Upper lobe of left lung (tissue), 6 donors: ENCODE results near the gene NOG. TPM values are rescaled to one million over a fixed set of nuclear protein-coding genes. Genes with fewer than 3 reads are reported as not detected.

Experiments used
- ATAC-seq, 2 donors: fragments of 200-7000 bp; cut with Tn5 transposase; one replicate each; pipeline ENCODE4 v1.9.1; 2022; ENCODE audit warnings: mild to moderate bottlenecking in 2 of 2, moderate library complexity in 2 of 2; ENCODE audit not compliant: low FRiP score in 2 of 2
- DNase-seq, 2 donors: peaks; one replicate each; pipeline ENCODE4 v3.0.0-alpha.2; 2019 to 2020
- H3K27ac ChIP-seq, 4 donors: fragments of 200-600 bp; sonication (generic); one replicate each; pipeline ENCODE4 v1.5.1; 2016 to 2019
- H3K27me3 ChIP-seq, 4 donors: fragments of 200-600 bp; sonication (generic); one replicate each; pipeline ENCODE4 v1.5.1; 2017 to 2019
- H3K36me3 ChIP-seq, 4 donors: fragments of 200-600 bp; sonication (generic); one replicate each; pipeline ENCODE4 v1.5.1; 2016 to 2019
- H3K4me1 ChIP-seq, 4 donors: fragments of 200-600 bp; sonication (generic); one replicate each; pipeline ENCODE4 v1.5.1; 2018 to 2019
- H3K4me3 ChIP-seq, 4 donors: fragments of 200-600 bp; sonication (generic); one replicate each; pipeline ENCODE4 v1.5.1; 2017 to 2019; ENCODE audit warnings: mild to moderate bottlenecking in 2 of 4, moderate library complexity in 1 of 4
- H3K9me3 ChIP-seq, 4 donors: fragments of 200-600 bp; sonication (generic); one replicate each; pipeline ENCODE4 v1.5.1; 2018 to 2019
- CTCF ChIP-seq, 6 experiments: fragments of 450-650 bp in 4 of 6; fragments of 200-600 bp in 2 of 6; sonication (generic) in 2 of 6; IDR thresholded peaks; one replicate each; pipeline ENCODE4 v1.5.1; 2016 to 2019; ENCODE audit warnings: antibody characterized with exemption in 6 of 6
- EP300 ChIP-seq, 4 donors: sonication (generic); formaldehyde crosslinking; IDR thresholded peaks; one replicate each; pipeline ENCODE4 v1.5.1; 2017; ENCODE audit warnings: antibody characterized with exemption in 4 of 4, control low read depth in 2 of 4
- POLR2A ChIP-seq, 4 donors: fragments of 450-650 bp; IDR thresholded peaks; one replicate each; pipeline ENCODE4 v1.5.1; 2016 to 2017; ENCODE audit warnings: antibody characterized with exemption in 4 of 4, mild to moderate bottlenecking in 2 of 4
- POLR2AphosphoS5 ChIP-seq, 2 donors: sonication (generic); formaldehyde crosslinking; IDR thresholded peaks; one replicate each; pipeline ENCODE4 v1.5.1; 2017; ENCODE audit warnings: antibody characterized with exemption in 2 of 2
- WGBS, 2 donors: methylation state at CpG; one replicate each; pipeline ENCODE4 v1.1.5; 2017 to 2018; 5-methylcytosine and 5-hydroxymethylcytosine counted together
- total RNA-seq, 6 donors: library from RNA; depleted of rRNA in 4 of 6; stranded (reverse); fragments of >200 nt in 4 of 6; gene quantifications; one replicate each; pipeline versions ENCODE4 v1.1.0 to v1.2.1, GENCODE V29; 2016 to 2021
- donor health status: DM: no; HTN: no; CAD: no; lungs with moderate emphysema.
- donor health status: DM: no; HTN: yes; CAD: no; lungs with severe emphysema.

NOG gene
- total RNA-seq, 6 donors from 2014 or later: 0.80 to 8.5 (median 2.2) TPM; not detected in 1

GRCh38 chr17:56624912-56625311 lies 31.4 kb downstream of the NOG start:
- WGBS, 2 donors: 74 to 75% methylated on average over 4 of the region's 4 CpGs
- Histone ChIP-seq H3K4me1 (no peaks in the 10 kb centered on the region), H3K27ac (no peak overlapping the region), H3K36me3 (no peaks in the 10 kb centered on the region), H3K4me3 (no peak overlapping the region), H3K27me3 (no peaks in the 10 kb centered on the region), H3K9me3 (no peaks in the 10 kb centered on the region)
- DNase-seq (no peak), ATAC-seq (no peak)
- TF ChIP-seq EP300 (IDR thresholded peaks at IDR 0.05): no peak
- no peak for TF ChIP-seq POLR2A (IDR thresholded peaks at IDR 0.05)
- TF ChIP-seq POLR2AphosphoS5 (IDR thresholded peaks at IDR 0.05): no peak
- TF ChIP-seq CTCF (IDR thresholded peaks at IDR 0.05): no peak

- Histone ChIP-seq H3K27ac (no peak overlapping the region), H3K9me3 (no peaks in the 10 kb centered on the region), H3K4me3 (no peak overlapping the region), H3K36me3 (no peaks in the 10 kb centered on the region), H3K27me3 (no peaks in the 10 kb centered on the region), H3K4me1 (no peaks in the 10 kb centered on the region)
- WGBS, 2 donors: 26 to 43% methylated on average over 7 of the region's 7 CpGs
- TF ChIP-seq POLR2A (IDR thresholded peaks at IDR 0.05): no peak
- TF ChIP-seq EP300 (IDR thresholded peaks at IDR 0.05): no peak
- TF ChIP-seq CTCF (IDR thresholded peaks at IDR 0.05): peak in 1 of 6 experiments; percentile 13
- DNase-seq (no peak), ATAC-seq (peak in 1 of 2 donors; percentile 56)
These were observed 36.1 kb downstream of the NOG start for GRCh38 chr17:56629531-56630075.

GRCh38 chr17:56630202-56630601 lies 36.7 kb downstream of the NOG start:
- no peaks in the 10 kb centered on the region for H3K27me3 ChIP-seq
- no peak for TF ChIP-seq POLR2AphosphoS5 (IDR thresholded peaks at IDR 0.05)
- DNase-seq (no peak), ATAC-seq (no peak)
- no peak overlapping the region for H3K27ac ChIP-seq
- no peaks in the 10 kb centered on the region for H3K4me1 ChIP-seq
- H3K9me3 ChIP-seq: no peaks in the 10 kb centered on the region
- no peaks in the 10 kb centered on the region for H3K36me3 ChIP-seq
- H3K4me3 ChIP-seq: no peak overlapping the region
- 76 to 79% methylated on average over 4 of the region's 4 CpGs for WGBS, 2 donors

- DNase-seq: no peak
- 65 to 72% methylated on average over 3 to 4 of the region's 4 CpGs for WGBS, 2 donors
- no peaks in the 10 kb centered on the region for H3K9me3 ChIP-seq
These were observed 40.2 kb downstream of the NOG start for GRCh38 chr17:56633681-56634080.

GRCh38 chr17:56635641-56636040 lies 42.1 kb downstream of the NOG start:
- Histone ChIP-seq H3K4me1 (no peaks in the 10 kb centered on the region), H3K27ac (no peak overlapping the region), H3K36me3 (no peaks in the 10 kb centered on the region), H3K4me3 (no peak overlapping the region), H3K27me3 (no peaks in the 10 kb centered on the region), H3K9me3 (no peaks in the 10 kb centered on the region)
- no peak for TF ChIP-seq POLR2A (IDR thresholded peaks at IDR 0.05)
- TF ChIP-seq EP300 (IDR thresholded peaks at IDR 0.05): no peak
- no peak for TF ChIP-seq POLR2AphosphoS5 (IDR thresholded peaks at IDR 0.05)
- no peak for TF ChIP-seq CTCF (IDR thresholded peaks at IDR 0.05)
- DNase-seq (no peak), ATAC-seq (no peak)
- WGBS, 2 donors: 79 to 84% methylated on average over 1 of the region's 1 CpG

More at GRCh38 chr17:56633681-56634080, 40.2 kb downstream of the NOG start:
- H3K4me1 ChIP-seq: no peaks in the 10 kb centered on the region
- no peak overlapping the region for H3K27ac ChIP-seq
- peak in 1 of 2 donors; percentile 32 for ATAC-seq
- no peaks in the 10 kb centered on the region for H3K36me3 ChIP-seq
- no peak for TF ChIP-seq POLR2AphosphoS5 (IDR thresholded peaks at IDR 0.05)
- TF ChIP-seq CTCF (IDR thresholded peaks at IDR 0.05): no peak
- no peak for TF ChIP-seq POLR2A (IDR thresholded peaks at IDR 0.05)
- no peak for TF ChIP-seq EP300 (IDR thresholded peaks at IDR 0.05)
- H3K4me3 ChIP-seq: no peak overlapping the region
- H3K27me3 ChIP-seq: no peaks in the 10 kb centered on the region
